PC-9 (cell line): Measurements from ENCODE around the gene MGAT4A. TPM values are rescaled to one million over a fixed set of nuclear protein-coding genes. Genes with fewer than 3 reads are reported as not detected.

ENCODE experiments used
- BruUV-seq: library from RNA; stranded (reverse); fragments of 400-500 nt; replicated peaks from 2 replicates; lab custom pipeline; 2021; lab: Mats Ljungman, UMichigan
- CTCF ChIA-PET: fragments of 300-600 bp; sonication (Branson Sonifier 250); formaldehyde crosslinking; loops from one replicate; lab custom pipeline; 2022; ENCODE audit warnings: antibody characterized with exemption; lab: Charles Lee
- POLR2A ChIA-PET: fragments of 300-600 bp; sonication (Branson Sonifier 250); formaldehyde crosslinking; loops from one replicate; lab custom pipeline; 2022; ENCODE audit warnings: antibody characterized with exemption; ENCODE audit not compliant: unreplicated experiment; lab: Charles Lee
- DNase-seq, 2 experiments: peaks; one replicate each; pipeline versions ENCODE4 v3.0.0 to v3.0.0-alpha.2; 2015 to 2022; ENCODE audit warnings: mixed read lengths in 1 of 2
- H2AFZ ChIP-seq: fragments of 200-600 bp; sonication (generic); 2 replicates; pipeline ENCODE4 v1.8.1; 2017; ENCODE audit warnings: antibody characterized with exemption
- H3F3A ChIP-seq: fragments of 200-600 bp; sonication (generic); 2 replicates; pipeline ENCODE4 v1.8.1; 2017; ENCODE audit warnings: antibody characterized with exemption, mild to moderate bottlenecking, low read depth; ENCODE audit not compliant: insufficient read depth
- H3K27ac ChIP-seq: fragments of 200-600 bp; sonication (generic); 2 replicates; pipeline ENCODE4 v1.6.1; 2016; ENCODE audit warnings: mixed run types
- H3K27me3 ChIP-seq: fragments of 200-600 bp; sonication (generic); 2 replicates; pipeline ENCODE4 v1.6.1; 2016; ENCODE audit warnings: low read depth, mixed run types; ENCODE audit not compliant: insufficient read depth
- H3K36me3 ChIP-seq: fragments of 200-600 bp; sonication (generic); 2 replicates; pipeline ENCODE4 v1.6.1; 2016; ENCODE audit warnings: low read depth, mixed run types
- H3K4me1 ChIP-seq: fragments of 200-600 bp; sonication (generic); replicated peaks from 2 replicates; pipeline ENCODE4 v1.6.1; 2016; ENCODE audit warnings: mixed run types; ENCODE audit not compliant: insufficient read depth
- H3K4me2 ChIP-seq: fragments of 200-600 bp; sonication (generic); 2 replicates; pipeline ENCODE4 v1.6.1; 2017; ENCODE audit warnings: mixed run types
- H3K4me3 ChIP-seq: fragments of 200-600 bp; sonication (generic); 2 replicates; pipeline ENCODE4 v1.6.1; 2016; ENCODE audit warnings: mixed run types
- H3K79me2 ChIP-seq: fragments of 200-600 bp; sonication (generic); 2 replicates; pipeline ENCODE4 v1.6.1; 2017; ENCODE audit warnings: low read depth, mixed run types
- H3K9me2 ChIP-seq: fragments of 200-600 bp; sonication (generic); 2 replicates; pipeline ENCODE4 v1.8.1; 2017; ENCODE audit warnings: mild to moderate bottlenecking; ENCODE audit not compliant: insufficient read depth
- H3K9me3 ChIP-seq: fragments of 200-600 bp; sonication (generic); 2 replicates; pipeline ENCODE4 v1.8.1; 2016; ENCODE audit warnings: low read depth; ENCODE audit not compliant: insufficient read depth
- H4K20me1 ChIP-seq: fragments of 200-600 bp; sonication (generic); 2 replicates; pipeline ENCODE4 v1.8.1; 2017; ENCODE audit not compliant: insufficient read depth
- EZH2 ChIP-seq: fragments of 200-600 bp; sonication (generic); IDR thresholded peaks from 2 replicates; pipeline ENCODE4 v1.8.0; 2017; ENCODE audit warnings: antibody characterized with exemption, low read depth
- intact Hi-C: fragments of 100-400 bp; cut with micrococcal nuclease; formaldehyde crosslinking; loops from one replicate; pipeline ENCODE4 v1.10.0; 2022; ENCODE audit not compliant: unreplicated experiment
- total RNA-seq: library from RNA; stranded (reverse); gene quantifications from 2 replicates; pipeline ENCODE4 v1.2.3, GENCODE V29; 2021
- TF ChIP-seq, protein P1 (sequence below): fragments of 200-600 bp; sonication (generic); conservative IDR thresholded peaks from 2 replicates; pipeline ENCODE4 v1.6.1; 2017; ENCODE audit warnings: mixed run types, antibody characterized with exemption, mild to moderate bottlenecking, moderate library complexity

Gene MGAT4A
- total RNA-seq, 1 experiment from 2014 or later: 12.9 TPM

DNA sequence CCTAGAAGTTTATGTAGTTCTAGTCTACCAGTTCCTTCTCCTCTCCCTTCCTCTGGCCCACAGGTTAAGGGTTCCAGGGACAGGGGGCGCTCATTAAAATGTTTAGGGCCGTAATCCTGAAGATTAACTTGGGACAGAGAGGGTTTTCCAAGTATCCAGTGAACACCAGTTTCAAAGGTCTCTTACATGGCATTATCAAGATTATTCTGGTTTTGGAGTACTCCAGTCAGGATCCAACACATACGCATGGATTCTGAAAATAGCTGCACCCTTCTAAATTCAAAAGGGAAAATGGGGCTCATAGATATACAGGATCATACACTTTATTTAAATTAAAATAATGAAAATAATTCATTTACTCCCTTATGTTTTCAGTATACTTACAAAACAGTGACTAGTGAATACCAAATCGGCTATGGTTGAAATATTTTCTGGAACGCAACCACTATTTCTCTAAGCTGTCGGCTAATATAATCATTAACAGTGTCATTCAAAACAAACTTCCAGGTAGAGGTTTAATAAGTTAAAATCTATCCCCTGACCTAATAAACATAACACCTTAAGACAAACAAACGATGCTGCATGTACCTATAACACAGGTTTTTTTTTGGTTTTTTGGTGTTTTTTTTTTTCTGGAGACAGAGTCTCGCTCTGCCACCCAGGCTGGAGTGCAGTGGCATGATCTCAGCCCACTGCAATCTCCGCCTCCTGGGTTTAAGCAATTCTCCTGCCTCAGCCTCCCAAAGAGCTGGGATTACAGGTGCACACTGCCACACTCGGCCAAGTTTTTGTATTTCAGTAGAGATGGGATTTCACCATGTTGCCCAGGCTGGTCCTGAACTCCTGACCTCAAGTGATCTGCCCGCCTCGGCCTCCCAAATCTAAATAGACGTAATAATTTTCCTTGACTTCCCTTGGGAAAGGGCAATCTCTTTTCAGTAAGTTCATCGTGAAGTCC is 44.7 kb downstream of the MGAT4A start:
- POLR2A ChIA-PET: no interaction called here
- Histone ChIP-seq H3K9me3 (no peaks in the 10 kb centered on the region), H4K20me1 (no peaks in the 10 kb centered on the region), H3K4me3 (no peak overlapping the region), H3K79me2 (no peaks in the 10 kb centered on the region), H2AFZ (no peak overlapping the region), H3K36me3 (no peaks in the 10 kb centered on the region), H3K27me3 (no peaks in the 10 kb centered on the region), H3F3A (no peaks in the 10 kb centered on the region), H3K27ac (no peak overlapping the region), H3K9me2 (no peaks in the 10 kb centered on the region), H3K4me1 (no peaks in the 10 kb centered on the region), H3K4me2 (no peak overlapping the region)
- intact Hi-C loops: no loop called here
- DNase-seq: no peak
- no TSS peak for BruUV-seq
- CTCF ChIA-PET: no interaction called here
- no peak for TF ChIP-seq EZH2

GRCh38 chr2:98683728-98684127 is 47.2 kb downstream of the MGAT4A start:
- Histone ChIP-seq H3K4me3 (no peak overlapping the region), H3F3A (no peaks in the 10 kb centered on the region), H3K27me3 (no peaks in the 10 kb centered on the region), H3K36me3 (no peaks in the 10 kb centered on the region), H3K27ac (no peak overlapping the region), H3K9me2 (no peaks in the 10 kb centered on the region), H3K4me2 (no peak overlapping the region), H3K4me1 (no peaks in the 10 kb centered on the region), H2AFZ (no peak overlapping the region), H3K9me3 (no peaks in the 10 kb centered on the region), H4K20me1 (no peaks in the 10 kb centered on the region), H3K79me2 (no peaks in the 10 kb centered on the region)
- CTCF ChIA-PET: interaction anchor here (0.6 kb wide), 1 partner anchor 566 kb away, joined by 9 read pairs; no protein-coding TSS in a partner anchor
- no TSS peak for BruUV-seq
- intact Hi-C loops: no loop called here
- TF ChIP-seq, protein P1, sequence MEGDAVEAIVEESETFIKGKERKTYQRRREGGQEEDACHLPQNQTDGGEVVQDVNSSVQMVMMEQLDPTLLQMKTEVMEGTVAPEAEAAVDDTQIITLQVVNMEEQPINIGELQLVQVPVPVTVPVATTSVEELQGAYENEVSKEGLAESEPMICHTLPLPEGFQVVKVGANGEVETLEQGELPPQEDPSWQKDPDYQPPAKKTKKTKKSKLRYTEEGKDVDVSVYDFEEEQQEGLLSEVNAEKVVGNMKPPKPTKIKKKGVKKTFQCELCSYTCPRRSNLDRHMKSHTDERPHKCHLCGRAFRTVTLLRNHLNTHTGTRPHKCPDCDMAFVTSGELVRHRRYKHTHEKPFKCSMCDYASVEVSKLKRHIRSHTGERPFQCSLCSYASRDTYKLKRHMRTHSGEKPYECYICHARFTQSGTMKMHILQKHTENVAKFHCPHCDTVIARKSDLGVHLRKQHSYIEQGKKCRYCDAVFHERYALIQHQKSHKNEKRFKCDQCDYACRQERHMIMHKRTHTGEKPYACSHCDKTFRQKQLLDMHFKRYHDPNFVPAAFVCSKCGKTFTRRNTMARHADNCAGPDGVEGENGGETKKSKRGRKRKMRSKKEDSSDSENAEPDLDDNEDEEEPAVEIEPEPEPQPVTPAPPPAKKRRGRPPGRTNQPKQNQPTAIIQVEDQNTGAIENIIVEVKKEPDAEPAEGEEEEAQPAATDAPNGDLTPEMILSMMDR: no peak
- no peak for TF ChIP-seq EZH2
- POLR2A ChIA-PET: no interaction called here
- DNase-seq: no peak

DNA sequence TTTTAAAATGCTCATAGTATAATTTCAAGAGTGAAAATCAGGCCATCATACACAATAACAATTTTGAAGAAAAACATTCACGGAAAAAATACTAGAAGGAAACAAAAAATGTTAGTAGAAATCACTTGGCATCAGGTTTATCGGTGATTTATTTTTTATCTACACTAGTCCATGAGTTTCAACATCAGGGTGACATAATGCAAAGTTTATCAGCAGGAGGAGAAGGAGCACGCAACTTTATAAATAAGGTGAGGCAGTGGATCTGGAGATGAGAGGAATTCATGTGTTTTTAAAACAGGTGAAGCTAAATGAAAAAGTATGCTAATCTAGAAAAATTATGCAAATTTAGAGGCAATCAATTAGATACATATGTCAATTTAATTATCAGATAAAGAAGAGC is 54.2 kb downstream of the MGAT4A start:
- H3K9me2 ChIP-seq: no peaks in the 10 kb centered on the region
- H3K36me3 ChIP-seq: no peaks in the 10 kb centered on the region; the same call in 1 of the 2 replicates
- no peak for DNase-seq
- no peaks in the 10 kb centered on the region for H3F3A ChIP-seq
- no peaks in the 10 kb centered on the region; the same call in none of the 2 replicates for H3K9me3 ChIP-seq
- intact Hi-C loops: no loop called here
- ChIA-PET CTCF (no interaction called here), POLR2A (no interaction called here)
- H3K79me2 ChIP-seq: no peaks in the 10 kb centered on the region
- no peak overlapping the region for H3K27ac ChIP-seq
- no peak overlapping the region for H2AFZ ChIP-seq
- no TSS peak for BruUV-seq
- H3K27me3 ChIP-seq: no peaks in the 10 kb centered on the region
- H3K4me2 ChIP-seq: no peak overlapping the region
- H4K20me1 ChIP-seq: no peaks in the 10 kb centered on the region
- H3K4me3 ChIP-seq: no peak overlapping the region
- no peaks in the 10 kb centered on the region for H3K4me1 ChIP-seq
- no peak for TF ChIP-seq EZH2
- TF ChIP-seq, protein P1: no peak
